ENCODE data around the gene PDE9A.

The PDE9A gene

DNA sequence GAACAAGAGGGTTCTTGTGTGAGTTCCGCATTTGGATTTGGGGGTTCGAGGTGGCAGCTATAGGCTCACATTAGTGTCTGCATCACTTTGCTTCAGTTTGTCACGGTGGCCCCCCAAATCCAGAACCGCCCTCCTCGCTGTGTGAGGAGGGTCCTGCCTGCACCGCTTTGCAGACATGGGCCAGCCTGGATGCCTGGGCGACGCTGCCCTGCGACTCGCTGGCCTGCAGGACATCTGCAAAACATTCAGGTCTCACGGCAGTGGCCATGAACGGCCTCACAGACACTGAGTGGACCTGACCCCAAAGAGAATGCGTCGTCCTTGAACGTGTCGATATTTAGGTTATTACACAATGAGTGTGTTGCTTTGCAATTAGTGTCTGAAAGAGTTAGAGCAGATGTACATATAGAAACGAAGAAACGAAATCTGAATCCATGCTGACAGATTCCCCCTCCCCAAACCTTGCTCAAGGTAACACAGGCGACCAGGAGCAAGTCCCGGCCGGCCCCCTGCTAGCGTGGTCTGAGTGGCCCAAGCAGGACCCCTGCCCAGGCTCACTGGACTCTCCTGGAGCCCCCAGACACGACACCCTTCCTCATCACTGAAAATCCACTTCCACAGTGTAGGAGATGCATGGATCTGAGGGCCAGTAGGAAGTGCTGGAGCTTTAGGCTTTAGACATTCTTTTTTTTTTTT lies 20.4 kb downstream of the PDE9A start:
- no peak for DNase-seq

DNA sequence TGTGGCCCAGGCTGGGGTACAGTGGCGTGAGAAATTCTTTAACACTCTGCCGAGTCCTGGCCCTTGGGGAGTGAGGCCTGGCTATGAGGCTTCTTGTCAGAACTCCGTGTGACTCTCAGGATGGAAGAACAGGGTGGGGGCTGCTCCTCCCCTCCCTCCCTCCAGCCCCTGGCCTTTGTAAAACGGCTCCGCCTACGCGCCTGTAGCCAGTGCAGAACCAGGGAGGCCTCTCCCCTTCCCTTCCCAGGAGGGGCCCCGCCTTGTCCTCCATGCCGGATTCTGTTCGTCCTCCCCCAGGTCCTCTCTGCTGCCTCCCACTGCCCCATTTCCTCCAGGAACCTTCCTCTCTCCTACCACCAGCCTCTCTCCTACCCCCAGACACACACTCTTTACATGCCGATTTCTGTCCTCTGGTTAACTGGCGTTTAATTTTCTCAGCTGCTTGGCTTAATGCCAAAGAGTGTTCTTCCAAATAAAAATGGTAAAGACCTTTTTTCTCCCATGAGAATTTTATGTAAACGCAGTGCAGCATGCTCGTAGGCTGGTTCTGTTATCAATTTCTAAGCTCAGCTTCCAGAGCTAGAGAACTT lies 21.0 kb downstream of the PDE9A start:
- no peak for DNase-seq

DNA sequence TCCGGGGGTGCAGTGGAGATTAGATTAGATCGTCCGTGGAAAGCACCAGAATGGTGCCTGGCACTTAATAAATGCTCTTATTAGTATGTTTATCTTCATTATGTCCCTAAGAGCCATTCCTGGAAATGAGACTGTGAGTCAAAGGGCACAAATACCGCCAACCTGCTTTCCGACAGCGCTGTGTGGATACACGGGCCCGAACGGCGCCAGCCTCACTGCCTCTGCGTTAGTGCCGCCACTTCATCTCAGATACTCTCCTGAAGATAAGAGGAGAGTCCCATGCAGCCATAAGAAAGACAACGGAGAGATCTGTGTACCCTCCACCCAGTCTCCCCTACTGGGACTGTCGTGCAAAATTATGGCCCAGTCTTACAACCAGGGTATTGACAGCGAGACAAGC lies 22.0 kb downstream of the PDE9A start:
- no peak for DNase-seq

DNA sequence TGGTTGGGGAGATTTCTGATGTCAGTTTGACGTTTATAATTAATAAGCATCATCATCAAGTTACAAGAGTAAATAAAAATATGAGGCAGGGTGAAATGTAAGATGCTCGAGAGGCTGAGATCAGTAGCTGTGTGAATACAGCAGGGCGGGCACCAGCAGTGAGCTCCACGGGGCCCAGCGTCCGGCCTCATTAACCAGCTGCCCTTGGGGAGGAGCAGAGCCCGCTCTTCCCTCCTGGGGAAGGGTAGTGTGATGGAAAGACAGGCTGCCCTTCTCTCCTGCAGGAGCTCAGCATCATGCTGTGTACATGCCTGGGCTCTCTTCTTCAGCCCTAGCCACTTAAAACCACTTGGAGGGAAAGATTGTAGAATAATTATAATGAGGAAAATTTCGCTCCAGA lies 23.4 kb downstream of the PDE9A start:
- no peak for DNase-seq

DNA sequence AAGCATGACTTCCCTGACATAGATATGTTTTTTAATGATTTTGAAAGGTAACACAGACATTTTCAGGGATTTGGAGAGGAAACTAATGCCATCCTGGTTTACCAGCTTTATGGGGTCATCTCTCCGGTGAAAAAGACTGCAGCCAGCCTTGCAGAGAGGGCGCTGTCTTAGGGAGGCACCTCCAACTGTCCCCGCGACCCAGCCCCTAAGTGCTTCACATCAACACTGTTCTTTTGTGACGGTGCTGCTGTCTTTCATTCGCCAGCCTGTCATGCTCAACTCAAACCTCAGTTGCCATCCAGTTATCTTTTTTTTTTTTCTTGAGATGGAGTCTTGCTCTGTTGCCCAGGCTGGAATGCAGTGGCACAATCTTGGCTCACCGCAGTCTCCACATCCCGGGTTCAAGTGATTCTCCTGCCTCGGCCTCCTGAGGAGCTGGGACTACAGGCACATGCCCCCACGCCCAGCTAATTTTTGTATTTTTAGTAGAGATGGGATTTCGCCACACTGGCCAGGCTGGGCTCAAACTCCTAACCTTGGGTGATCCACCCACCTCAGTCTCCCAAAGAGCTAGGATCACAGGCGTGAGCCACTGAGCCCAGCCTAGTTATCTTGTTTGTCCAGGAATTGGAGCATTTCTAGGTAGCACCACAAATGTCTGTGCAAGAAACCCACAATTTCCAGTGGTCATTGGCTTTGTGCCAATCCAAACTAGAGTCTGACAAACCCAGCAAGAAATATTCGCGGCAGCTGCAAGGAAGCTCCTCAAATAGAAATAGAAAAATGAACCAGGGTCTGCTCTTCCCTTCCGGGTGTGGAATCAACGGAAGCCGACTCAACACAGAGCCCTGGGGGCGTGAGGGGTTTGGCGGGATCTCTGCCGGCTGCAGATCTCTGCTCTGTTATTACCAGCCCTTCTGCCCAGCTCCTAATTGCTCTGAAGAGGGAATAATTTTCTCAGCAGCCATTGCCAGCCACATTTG lies 24.2 kb downstream of the PDE9A start:
- no peak for DNase-seq

DNA sequence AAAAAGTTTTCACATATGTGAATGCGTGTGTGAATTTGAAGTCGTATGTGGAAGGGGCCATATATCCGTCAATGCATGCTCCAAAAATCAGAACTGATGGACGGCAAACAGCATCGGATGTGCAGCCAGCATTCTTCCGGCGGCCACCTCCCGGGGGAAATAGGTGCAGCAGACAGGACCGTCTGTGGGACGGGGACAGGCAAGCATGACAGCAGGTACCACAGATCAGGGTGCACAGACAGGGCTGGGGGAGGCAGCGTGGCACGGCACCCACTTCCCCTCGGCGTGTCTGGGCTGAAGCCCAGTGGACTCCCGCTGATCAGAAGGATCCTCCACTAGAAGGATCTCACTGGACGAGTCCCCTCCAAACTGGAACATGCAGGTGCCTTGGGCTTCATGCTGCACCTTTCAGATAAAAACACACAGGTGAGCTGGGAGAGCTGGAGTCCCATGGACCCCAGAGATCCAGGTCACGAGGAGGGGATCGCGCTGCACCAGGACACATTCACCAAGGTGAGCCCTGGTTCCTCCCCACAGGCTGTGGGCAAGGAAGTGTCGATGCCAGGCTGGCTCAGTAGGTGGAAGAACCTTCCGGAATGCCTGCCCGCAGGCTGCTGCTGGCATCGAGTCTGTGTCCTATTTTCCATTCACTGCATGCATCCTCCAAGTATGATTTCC lies 25.3 kb downstream of the PDE9A start:
- DNase-seq: no peak

DNA sequence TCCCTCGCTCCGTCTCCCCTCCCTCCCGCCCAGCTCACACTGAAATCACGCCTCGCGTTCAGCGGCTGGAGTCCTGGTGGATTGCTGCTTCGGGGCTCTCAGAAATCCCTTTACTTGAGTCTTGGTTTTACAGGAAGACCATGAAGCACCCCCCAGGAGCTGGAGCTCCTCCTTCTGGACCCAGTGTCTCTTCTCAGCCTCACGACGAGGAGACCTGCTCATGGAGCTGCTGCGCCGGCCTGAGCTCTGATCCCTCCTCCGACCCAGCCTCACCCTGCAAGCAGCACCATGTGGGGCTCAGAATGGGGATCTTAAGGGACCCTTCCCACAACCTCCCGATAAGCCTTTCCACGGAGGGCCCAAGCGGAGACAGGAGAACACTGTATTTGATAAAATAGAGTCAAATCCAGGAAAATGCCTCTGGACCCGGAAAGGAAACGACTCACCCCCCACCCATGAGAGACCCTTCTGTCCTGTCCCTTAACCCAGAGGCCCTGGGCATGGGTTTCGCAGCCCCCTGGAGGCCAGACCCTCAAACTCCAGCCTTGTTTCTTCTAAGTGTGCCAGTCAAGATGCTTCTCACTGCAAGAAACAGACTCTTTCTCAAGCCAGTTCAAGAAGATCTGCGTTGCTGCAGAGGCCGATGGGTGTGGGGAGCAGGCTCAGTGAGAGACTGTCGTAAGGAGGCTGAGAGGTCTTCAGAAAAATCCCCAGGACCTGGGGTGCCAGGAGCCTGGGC lies 26.1 kb downstream of the PDE9A start:
- no peak for DNase-seq

DNA sequence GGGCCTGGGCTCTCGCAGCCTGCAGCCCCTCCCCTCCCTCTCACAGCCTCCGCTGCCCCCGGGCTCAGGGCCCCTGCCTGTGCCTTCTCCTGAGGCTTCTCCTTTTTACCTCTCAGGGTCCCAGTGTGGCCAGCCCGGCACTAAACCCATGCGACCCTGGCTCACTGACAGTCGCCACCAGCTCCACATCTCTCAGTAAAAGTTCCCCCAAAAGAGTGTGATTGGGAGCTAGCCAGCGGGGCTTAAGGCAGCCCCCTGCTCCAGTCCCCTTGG lies 26.6 kb downstream of the PDE9A start:
- DNase-seq: no peak

DNA sequence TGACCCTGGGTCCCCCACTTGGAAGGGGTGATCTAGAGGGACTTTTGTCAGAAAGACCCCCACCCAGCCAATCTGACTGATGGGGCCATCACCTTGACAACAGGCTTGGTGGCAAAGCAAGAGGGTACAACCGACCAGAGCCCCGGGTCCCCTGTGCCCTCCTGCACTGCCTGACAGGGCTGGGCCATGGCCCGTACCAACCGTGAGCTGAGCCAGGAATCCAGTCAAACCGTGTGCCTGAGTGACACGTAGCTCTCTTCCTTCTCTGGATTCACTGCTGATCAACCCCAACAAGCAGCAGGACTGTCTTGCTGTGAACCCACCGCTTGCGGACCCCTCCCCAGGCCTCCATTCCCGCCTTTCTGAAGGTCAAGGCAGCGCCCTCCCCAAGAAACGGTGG lies 27.0 kb downstream of the PDE9A start:
- DNase-seq: no peak

DNA sequence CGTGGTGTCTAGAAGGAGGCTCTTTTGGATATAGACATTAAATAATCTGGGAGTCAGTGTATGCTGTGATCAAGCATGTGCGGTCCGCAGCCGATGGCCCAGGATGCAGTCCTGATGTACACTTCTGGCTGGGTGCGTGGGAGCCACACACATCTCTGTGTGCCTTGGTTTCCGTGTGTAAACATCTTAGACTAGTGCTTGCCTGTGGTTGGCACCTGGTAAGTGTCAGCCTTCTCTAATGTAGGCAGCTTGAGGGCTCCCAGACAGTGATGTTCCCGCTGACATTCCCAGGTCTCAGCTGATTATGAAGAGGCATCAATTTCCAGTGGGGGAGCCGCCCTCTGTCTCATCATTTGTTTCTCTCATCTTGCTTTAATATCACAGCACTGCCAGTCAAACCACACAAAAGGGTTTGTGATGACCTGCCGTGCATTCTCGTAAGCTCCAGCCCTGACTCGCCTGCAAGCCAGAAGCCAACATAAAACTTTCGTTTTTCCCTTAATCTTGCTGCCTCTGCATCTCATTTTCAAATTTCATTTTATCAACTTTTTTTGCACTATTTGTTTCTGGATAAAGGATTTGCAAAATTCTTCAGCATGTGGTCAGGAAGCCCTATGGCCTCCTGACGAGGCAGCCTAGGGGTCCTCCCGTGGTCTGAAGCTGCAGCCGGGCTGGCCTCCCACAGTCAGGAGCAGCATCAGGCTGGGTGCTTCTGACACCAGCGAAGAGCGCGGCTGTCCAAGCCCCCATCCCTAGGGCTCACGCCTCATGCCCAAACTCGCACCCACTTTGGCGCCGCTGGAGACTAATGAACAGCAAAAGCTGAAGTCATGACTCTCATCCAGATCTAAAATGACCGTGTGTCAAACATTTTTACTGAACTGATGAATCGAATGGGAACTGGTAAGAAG lies 28.1 kb downstream of the PDE9A start:
- peak; percentile 27 for DNase-seq

DNA sequence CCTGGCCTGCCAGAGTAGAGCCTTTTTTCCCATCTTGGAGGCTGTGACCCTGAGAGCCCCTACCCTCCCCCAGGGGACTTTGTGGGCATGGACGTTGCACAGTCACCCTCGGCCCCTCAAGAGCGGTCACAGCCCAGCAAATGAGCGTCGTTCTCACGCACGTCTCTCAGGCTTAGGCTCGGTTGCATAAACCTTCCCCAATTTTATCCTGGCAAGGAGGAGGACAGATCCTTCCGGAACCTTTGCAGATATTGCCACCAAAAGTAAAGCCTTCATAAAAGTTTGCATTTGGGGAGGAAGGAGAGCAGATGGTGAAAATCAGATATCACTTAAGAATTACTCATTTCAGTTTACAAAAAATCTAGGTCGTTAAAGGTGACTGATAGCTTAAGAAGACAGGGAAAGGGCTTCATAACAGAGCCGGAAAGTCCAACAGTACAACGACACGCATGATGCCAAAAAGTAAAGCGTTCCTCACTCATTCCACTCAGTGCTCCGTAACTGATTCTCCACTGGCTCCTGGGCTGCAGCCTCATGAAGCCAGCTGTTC lies 29.3 kb downstream of the PDE9A start:
- DNase-seq: no peak

DNA sequence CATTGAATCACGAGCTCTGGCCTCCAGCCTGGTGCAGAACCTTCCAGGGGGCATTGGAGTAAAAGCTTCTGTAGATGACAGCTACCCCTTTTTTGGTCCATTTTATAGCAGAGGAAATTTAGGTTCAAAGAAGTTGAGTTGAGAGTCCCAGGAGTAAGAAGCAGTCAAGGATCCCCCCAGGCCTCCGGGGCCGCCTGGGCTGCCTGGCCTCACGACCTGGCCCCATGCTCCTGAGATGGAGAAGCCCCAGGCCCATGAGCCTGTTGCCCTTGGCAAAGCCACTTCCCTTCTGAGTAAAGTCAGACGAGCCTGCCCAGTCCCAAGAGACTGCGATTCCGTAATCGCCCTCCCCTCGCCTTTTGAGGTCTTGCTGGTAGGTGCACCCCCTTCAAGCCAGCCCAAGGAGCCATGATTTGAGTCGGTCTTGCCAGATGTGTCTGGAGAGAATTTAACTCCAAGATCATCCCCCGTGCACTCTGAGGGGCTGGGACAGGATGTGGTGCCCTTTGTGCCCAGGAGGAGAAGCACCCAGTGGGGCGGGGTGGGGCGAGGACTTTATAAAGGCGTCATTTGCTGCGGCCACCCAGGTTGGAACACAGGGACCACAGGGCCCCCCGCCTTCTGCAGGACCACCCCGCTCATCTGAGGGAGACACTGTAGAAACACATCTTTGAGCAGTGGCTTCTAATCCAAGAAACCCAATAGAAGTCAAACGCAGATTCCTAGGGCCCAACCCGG lies 30.1 kb downstream of the PDE9A start:
- no peak for DNase-seq

DNA sequence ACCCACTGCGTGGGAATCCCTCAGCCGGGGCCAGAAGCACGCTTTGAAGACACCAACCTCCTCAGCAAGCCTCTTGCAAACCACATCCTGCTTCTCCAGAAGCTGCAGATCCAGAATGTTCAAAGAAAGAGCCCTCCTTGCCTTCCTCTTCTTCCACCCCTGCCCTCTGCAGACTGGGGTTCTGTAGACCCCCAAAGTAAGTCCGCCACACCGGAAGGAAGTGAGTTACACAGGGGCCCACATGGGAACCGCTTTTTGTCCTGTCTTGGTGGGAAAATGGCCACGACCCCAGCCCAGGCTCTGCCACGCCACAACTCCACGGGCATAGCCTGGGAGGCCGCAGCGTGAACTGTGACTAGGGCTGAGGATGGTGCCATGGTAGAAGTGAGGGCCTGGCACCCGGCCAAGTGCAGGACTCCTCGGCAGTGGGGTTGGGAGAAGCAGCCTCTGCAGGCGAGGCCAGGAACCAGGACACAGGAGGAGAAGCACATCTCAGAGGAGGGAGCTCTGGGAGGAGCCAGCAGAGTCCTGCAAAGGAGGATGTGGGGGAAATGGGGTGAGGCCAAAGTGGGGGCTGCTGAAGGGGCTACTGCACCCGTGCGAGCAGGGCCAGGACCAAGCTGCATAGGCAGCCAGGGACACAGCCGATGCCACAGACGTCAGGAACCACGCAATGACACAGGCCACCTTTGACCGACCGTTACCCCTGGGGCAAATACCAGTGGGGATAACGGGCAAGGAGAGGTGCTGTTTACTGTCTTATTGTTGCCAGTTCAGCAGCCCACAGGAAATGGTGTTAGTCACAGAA lies 30.9 kb downstream of the PDE9A start:
- peak; percentile 49 for DNase-seq

DNA sequence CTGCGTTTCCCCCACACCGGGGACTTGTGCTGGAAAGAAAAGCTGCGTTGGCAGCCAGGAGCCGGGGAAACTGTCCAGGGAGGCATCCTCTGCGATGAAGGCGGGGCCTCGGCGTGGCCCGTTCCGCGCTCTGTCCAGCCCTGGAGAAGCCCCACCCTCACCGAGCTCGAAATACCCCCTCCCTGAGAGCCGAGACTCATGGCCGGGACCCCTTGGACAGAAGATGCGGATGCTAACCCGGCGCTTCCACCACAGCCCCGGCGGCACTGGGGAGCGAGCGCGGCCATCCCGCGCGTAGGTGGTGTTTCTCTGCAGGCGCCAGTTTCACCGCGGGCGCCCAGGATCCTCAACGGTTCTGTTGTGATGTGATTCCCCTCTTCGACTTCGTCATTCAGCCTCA lies 31.6 kb downstream of the PDE9A start:
- no peak for DNase-seq

DNA sequence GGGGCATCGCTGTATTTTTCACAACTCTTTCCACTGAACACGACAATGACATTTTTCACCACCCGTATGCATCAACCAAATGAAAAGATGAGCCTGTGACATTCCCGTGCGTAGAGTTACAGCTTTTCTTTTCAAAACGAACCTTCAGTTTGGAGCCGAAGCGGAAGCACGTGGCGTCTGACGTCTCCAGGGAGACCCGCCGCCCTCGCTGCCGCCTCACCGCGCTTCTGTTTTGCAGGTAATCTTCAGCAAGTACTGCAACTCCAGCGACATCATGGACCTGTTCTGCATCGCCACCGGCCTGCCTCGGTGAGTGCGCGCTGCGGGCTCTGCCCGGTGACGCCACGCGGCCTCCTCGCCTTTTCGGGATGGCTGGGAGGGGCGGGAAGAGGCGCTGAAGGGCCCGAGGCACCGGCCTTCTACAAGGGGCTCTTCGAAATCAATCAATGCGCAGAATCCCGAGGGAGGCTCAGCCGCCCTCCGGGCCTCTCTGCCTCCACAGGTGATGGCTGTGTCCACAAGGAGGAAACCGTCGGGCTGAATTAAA lies 32.6 kb downstream of the PDE9A start:
- DNase-seq: no peak

DNA sequence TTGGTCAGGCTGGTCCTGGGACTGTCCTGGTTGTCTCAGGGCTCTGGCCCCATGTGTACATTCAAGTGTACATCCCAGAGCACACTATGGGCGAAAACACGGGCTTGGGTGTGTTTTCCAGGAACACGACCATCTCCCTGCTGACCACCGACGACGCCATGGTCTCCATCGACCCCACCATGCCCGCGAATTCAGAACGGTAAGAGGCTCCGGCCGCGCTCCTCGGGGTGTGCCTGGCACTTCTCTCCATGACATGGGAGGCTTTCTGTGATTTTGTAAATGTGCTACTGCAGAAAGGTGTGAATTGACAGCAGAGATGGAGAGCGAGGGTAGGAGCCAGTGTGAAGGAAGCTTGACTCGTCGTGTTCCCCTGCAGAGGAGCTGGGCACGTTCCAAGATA lies 34.4 kb downstream of the PDE9A start:
- no peak for DNase-seq

DNA sequence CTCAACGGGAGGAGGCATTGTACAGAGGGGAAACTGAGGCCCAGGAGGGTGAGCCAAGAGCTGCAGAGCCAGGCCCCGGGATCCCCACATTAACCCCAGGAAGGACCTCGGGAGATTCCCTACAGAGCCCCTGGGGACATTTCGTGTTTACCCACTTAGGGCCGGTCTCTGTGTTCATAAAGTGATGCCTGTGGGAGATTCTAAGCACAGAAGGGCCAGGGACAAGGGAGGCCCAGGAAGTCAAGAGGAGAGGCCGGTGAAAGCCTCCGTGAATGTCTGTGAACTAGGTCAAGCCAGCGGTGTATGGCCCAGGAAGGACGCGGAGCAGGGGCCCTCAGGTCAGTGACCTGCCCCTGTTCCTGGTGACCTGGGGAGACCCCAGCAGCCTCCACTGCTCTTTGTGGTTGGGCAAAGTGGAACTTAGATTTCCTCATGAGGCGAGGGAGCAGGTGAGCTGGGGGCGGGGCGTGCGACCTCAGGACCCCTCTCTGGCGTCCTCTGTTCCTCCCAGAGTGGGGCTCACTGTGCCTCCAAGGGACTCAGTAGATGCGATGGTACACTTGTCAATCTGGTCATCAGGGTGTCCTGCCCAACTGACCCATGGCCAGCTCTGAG lies 34.9 kb downstream of the PDE9A start:
- no peak for DNase-seq

DNA sequence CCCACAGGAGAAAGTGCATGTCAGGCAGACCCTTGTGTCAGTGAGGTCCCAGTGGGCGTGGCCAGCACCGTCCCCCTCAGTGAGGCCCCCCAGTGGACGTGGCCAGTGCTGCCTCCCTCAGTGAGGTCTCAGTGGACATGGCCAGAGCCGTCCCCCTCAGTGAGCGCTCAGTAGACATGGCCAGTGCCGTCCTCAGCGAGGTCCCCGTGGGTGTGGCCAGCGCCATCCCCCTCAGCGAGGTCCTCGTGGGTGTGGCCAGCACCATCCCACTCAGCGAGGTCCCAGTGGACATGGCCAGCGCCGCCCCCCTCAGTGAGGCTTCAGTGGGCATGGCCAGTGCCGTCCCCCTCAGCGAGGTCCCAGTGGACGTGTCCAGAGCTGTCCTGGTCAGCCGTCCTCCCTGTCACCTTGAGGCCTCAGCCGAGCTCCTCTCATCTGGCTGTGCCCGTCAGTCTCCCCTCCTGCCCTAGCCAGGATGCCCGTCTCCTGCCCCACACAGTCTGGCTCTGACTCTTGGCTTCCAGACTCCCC lies 35.5 kb downstream of the PDE9A start:
- DNase-seq: no peak

DNA sequence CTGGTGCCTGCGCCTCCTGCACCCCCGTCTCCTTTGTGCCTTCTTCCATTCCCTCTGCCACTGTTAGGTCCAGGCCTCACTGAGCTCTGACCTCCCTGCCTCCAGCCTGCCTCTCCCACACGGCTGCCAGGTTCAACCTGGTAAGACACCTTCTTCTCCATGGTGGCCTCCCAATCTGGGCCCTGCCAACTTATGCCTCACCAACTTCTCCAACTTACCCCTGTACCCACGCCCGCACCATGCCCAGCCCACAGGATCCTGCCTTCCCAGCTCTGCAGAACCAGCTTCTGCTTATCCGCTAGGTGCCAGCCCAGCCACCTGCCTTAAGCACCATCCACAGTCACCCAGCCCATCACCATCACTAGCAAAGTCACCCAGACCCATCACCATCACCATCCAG lies 37.2 kb downstream of the PDE9A start:
- DNase-seq: no peak

Data from CD4-positive, alpha-beta T cell treated with Interleukin-17A for 1 hour (primary cell).